Spleen (tissue), 7 donors: ENCODE measurements around the gene PLEKHA3.

Experiments used
- POLR2A ChIP-seq, 3 donors: fragments of 450-650 bp; IDR thresholded peaks; one replicate each; pipeline ENCODE4 v1.5.1; 2017; ENCODE audit warnings: antibody characterized with exemption in 3 of 3, mild to moderate bottlenecking in 1 of 3
- POLR2AphosphoS5 ChIP-seq, 3 donors: sonication (generic); formaldehyde crosslinking; IDR thresholded peaks; one replicate each; pipeline ENCODE4 v1.5.1; 2017; ENCODE audit warnings: antibody characterized with exemption in 3 of 3
- TF ChIP-seq, protein P1 (sequence below), 11 experiments: fragments of 200-600 bp in 7 of 11; fragments of 450-650 bp in 4 of 11; sonication (generic) in 4 of 11; IDR thresholded peaks in 8 of 11; conservative IDR thresholded peaks in 3 of 11; 1 replicate in 7 of 11; 2 replicates in 4 of 11; pipeline versions ENCODE4 v1.4.0 to v1.8.0; 2016 to 2021; ENCODE audit warnings: antibody characterized with exemption in 11 of 11, inconsistent platforms in 4 of 11, mild to moderate bottlenecking in 1 of 11
- donor health status: DM: no; HTN: no; CAD: no; lungs with moderate emphysema.
- donor health status: DM: no; HTN: no; CAD: no.
- donor health status: DM: no; HTN: no; CAD: no.

DNA sequence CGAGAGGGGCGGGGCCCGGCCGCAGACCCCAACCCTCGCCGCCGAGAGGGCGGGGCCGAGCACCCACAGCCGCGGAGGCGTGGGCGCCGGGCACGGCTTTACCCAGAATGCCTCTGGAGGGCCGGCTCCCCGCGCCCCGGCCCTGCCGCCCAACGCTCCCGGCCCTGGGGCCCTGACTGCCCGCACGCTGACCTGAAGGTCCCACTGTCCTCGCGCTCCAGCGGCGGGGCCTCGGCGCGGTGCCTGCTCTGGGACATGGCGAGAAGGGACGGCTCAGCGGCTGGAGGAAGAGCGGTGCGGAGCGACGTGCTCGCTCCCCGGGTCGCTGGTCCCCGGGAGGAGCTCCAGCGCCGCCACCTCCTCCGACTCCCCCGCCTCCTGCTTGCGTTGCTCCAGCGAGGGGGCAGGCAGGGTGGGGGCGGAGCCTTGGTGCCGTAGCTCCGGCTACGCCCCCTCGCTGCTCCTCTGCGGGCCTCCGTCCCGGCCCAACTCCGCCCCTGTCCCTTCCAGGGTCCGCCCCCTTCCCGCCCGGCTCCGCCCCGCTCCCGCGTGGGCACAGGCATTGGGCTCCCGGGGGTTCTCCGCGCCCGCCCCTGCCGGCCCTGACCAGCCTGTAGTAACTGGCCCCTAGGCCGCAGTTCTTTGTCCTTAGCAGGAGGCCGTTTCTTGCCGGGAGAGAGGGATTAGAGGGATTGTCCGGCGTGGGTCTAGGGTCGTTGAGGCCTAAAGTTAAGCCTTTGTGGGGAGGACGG lies 29.3 kb upstream of the PLEKHA3 start, which contains the start of the genes PJVK and PRKRA:
- TF ChIP-seq, protein P1, sequence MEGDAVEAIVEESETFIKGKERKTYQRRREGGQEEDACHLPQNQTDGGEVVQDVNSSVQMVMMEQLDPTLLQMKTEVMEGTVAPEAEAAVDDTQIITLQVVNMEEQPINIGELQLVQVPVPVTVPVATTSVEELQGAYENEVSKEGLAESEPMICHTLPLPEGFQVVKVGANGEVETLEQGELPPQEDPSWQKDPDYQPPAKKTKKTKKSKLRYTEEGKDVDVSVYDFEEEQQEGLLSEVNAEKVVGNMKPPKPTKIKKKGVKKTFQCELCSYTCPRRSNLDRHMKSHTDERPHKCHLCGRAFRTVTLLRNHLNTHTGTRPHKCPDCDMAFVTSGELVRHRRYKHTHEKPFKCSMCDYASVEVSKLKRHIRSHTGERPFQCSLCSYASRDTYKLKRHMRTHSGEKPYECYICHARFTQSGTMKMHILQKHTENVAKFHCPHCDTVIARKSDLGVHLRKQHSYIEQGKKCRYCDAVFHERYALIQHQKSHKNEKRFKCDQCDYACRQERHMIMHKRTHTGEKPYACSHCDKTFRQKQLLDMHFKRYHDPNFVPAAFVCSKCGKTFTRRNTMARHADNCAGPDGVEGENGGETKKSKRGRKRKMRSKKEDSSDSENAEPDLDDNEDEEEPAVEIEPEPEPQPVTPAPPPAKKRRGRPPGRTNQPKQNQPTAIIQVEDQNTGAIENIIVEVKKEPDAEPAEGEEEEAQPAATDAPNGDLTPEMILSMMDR (IDR thresholded peaks at IDR 0.05 in 8 of 11, conservative IDR thresholded peaks at IDR 0.05 in 3 of 11): peak in 8 of 11 experiments; percentile 7 to 68 (median 32)
- TF ChIP-seq POLR2A (IDR thresholded peaks at IDR 0.05) (peak; percentile 47 to 51 (median 51)), POLR2AphosphoS5 (IDR thresholded peaks at IDR 0.05) (peak; percentile 97 to 98 (median 98))
